B cell (primary cell): ENCODE data around the gene VPS25. TPM values are rescaled to one million over a fixed set of nuclear protein-coding genes. Genes with fewer than 3 reads are reported as not detected.
"Not testable (repeated sequence)": the region's sequence is repeated elsewhere in the genome, so short reads cannot be mapped to it uniquely, and the experiment has no call there.

Source experiments
- ATAC-seq: fragments of 200-7000 bp; cut with Tn5 transposase; one replicate; pipeline ENCODE4 v1.10.0; 2021; ENCODE audit warnings: low read depth, mild to moderate bottlenecking, moderate number of reproducible peaks, moderate library complexity
- CTCF ChIA-PET: fragments of 350-600 bp; sonication (Branson Sonifier 250); formaldehyde crosslinking; loops from one replicate; lab custom pipeline; 2021; ENCODE audit warnings: antibody characterized with exemption, inconsistent platforms; lab: Charles Lee
- POLR2A ChIA-PET: fragments of 350-600 bp; sonication (Branson Sonifier 250); formaldehyde crosslinking; loops from one replicate; lab custom pipeline; 2021; ENCODE audit warnings: antibody characterized with exemption; lab: Charles Lee
- DNase-seq: peaks from one replicate; pipeline ENCODE4 v3.0.0; 2013
- H2AFZ ChIP-seq: 2 replicates; pipeline ENCODE4 v1.6.1; 2012; ENCODE audit warnings: mild to moderate bottlenecking, low read depth, low read length; ENCODE audit not compliant: insufficient read depth, poor library complexity, severe bottlenecking
- H3K27ac ChIP-seq, 2 donors: 1 replicate in 1 of 2; 2 replicates in 1 of 2; pipeline ENCODE4 v1.5.1; 2012 to 2013; ENCODE audit warnings: low read length in 2 of 2, mild to moderate bottlenecking in 2 of 2, moderate library complexity in 1 of 2
- H3K27me3 ChIP-seq, 4 experiments: fragments of 200-600 bp in 1 of 4; sonication (generic) in 1 of 4; replicated peaks in 1 of 4; 1 replicate in 2 of 4; 2 replicates in 2 of 4; pipeline versions ENCODE4 v1.6.1 to v1.7.0; 2013 to 2016; ENCODE audit warnings: low read length in 3 of 4, mild to moderate bottlenecking in 2 of 4, mixed read lengths in 1 of 4, moderate library complexity in 1 of 4; ENCODE audit not compliant: insufficient read depth in 4 of 4, control insufficient read depth in 3 of 4; ENCODE audit errors: control extremely low read depth in 1 of 4
- H3K36me3 ChIP-seq, 2 experiments: replicated peaks in 1 of 2; 1 replicate in 1 of 2; 2 replicates in 1 of 2; pipeline versions ENCODE4 v1.6.1 to v1.7.1; 2013; ENCODE audit warnings: low read length in 1 of 2; ENCODE audit not compliant: insufficient read depth in 2 of 2, control insufficient read depth in 1 of 2; ENCODE audit errors: control extremely low read depth in 1 of 2, extremely low read depth in 1 of 2
- H3K4me1 ChIP-seq, 2 donors: fragments of 200-600 bp in 1 of 2; sonication (generic) in 1 of 2; 1 replicate in 1 of 2; 2 replicates in 1 of 2; pipeline versions ENCODE4 v1.5.1 to v1.6.1; 2013 to 2017; ENCODE audit warnings: low read length in 2 of 2; ENCODE audit not compliant: control insufficient read depth in 2 of 2, insufficient read depth in 2 of 2
- H3K4me2 ChIP-seq: replicated peaks from 2 replicates; pipeline ENCODE3; 2012; ENCODE audit warnings: mild to moderate bottlenecking, low read depth, low read length; ENCODE audit not compliant: poor library complexity, severe bottlenecking
- H3K4me3 ChIP-seq, 5 experiments: fragments of 200-600 bp in 1 of 5; sonication (generic) in 1 of 5; 1 replicate in 3 of 5; 2 replicates in 2 of 5; pipeline versions ENCODE4 v1.5.1 to v1.7.0; 2011 to 2016; ENCODE audit warnings: low read length in 4 of 5, mild to moderate bottlenecking in 4 of 5, low read depth in 2 of 5, control low read depth in 1 of 5, moderate library complexity in 1 of 5; ENCODE audit not compliant: insufficient read depth in 1 of 5; ENCODE audit errors: control extremely low read depth in 1 of 5, extremely low read depth in 1 of 5
- H3K79me2 ChIP-seq: fragments of 200-600 bp; sonication (generic); one replicate; pipeline ENCODE4 v1.6.0; 2016; ENCODE audit warnings: low read length; ENCODE audit not compliant: control insufficient read depth, insufficient read depth
- H3K9ac ChIP-seq: fragments of 200-600 bp; sonication (generic); 2 replicates; pipeline ENCODE4 v1.6.1; 2017; ENCODE audit warnings: mild to moderate bottlenecking, low read length, moderate library complexity
- H3K9me3 ChIP-seq, 3 donors: one replicate each; pipeline versions ENCODE4 v1.6.1 to v1.7.1; 2013; ENCODE audit warnings: low read length in 2 of 3; ENCODE audit not compliant: control insufficient read depth in 2 of 3, insufficient read depth in 1 of 3; ENCODE audit errors: control extremely low read depth in 1 of 3
- H4K20me1 ChIP-seq: 2 replicates; pipeline ENCODE4 v1.6.0; 2012; ENCODE audit warnings: mild to moderate bottlenecking, low read length; ENCODE audit not compliant: insufficient read depth, control insufficient read depth, poor library complexity, severe bottlenecking
- H3K27ac Mint-ChIP-seq: one replicate; pipeline ENCODE4 v1.8.0; 2021; ENCODE audit warnings: mixed read lengths
- H3K27me3 Mint-ChIP-seq: one replicate; pipeline ENCODE4 v1.8.0; 2021; ENCODE audit warnings: mixed read lengths
- H3K4me1 Mint-ChIP-seq: one replicate; pipeline ENCODE4 v1.8.0; 2021; ENCODE audit warnings: mixed read lengths
- H3K4me3 Mint-ChIP-seq: one replicate; pipeline ENCODE4 v1.8.0; 2021; ENCODE audit warnings: mixed read lengths
- H3K9me3 Mint-ChIP-seq: one replicate; pipeline ENCODE4 v1.8.0; 2022; ENCODE audit warnings: mixed read lengths; ENCODE audit not compliant: insufficient read depth
- CTCF ChIP-seq: fragments of 200-600 bp; IDR thresholded peaks from one replicate; pipeline ENCODE4 v1.8.0; 2022; ENCODE audit warnings: antibody characterized with exemption, mild to moderate bottlenecking
- EZH2 ChIP-seq: IDR thresholded peaks from 2 replicates; pipeline ENCODE4 v1.6.1; 2012; ENCODE audit warnings: borderline replicate concordance, low read depth, mild to moderate bottlenecking, moderate library complexity, low read length; ENCODE audit not compliant: insufficient read depth, poor library complexity, severe bottlenecking
- WGBS: methylation state at CpG from one replicate; pipeline ENCODE4 v1.1.5; 2013; ENCODE audit warnings: missing lambda C conversion rate; ENCODE audit not compliant: insufficient coverage; 5-methylcytosine and 5-hydroxymethylcytosine counted together
- intact Hi-C: fragments of 100-400 bp; cut with micrococcal nuclease; formaldehyde crosslinking; loops from one replicate; pipeline ENCODE4 v1.10.0; 2022
- polyA plus RNA-seq: library from polyadenylated mRNA; depleted of rRNA; stranded (reverse); fragments of >200 nt; gene quantifications from 2 replicates; pipeline ENCODE4 v1.2.3, GENCODE V29; 2012
- total RNA-seq, 2 donors: library from RNA; stranded (reverse); fragments of 120-200 nt in 1 of 2; gene quantifications; 1 replicate in 1 of 2; 2 replicates in 1 of 2; pipeline versions ENCODE4 v1.2.3 to v1.2.4, GENCODE V29; 2013 to 2022

Gene VPS25
- total and polyA plus RNA-seq, 2 donors (not counting 1 experiment from before 2014, with no cell fraction given), result 38.7 to 40.5 TPM

DNA sequence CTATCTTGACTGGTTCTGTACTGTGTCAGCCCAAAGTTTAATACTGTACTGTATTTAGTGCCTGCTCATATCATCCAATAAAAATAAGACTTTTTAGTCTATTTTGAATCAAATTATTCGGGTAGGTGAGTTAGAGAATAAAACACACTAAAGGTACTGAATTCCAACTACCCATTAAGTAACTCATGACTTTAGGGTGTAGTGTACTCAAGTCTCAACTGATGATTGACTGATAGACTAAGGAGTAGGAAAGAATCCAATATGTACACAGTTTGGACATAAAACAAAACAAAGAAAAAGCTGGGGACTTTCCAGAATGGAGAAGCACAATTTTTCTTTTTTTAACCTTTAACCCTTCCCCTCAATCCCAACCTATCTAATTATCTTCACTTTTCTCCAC is 32.5 kb upstream of the VPS25 start:
- peaks cover 26% of the 10 kb centered on the region for H4K20me1 ChIP-seq
- peaks cover 25 to 27% of the 10 kb centered on the region in 2 donors for H3K4me1 ChIP-seq
- POLR2A ChIA-PET, result no interaction called here
- H3K9me3 ChIP-seq, result no peaks in the 10 kb centered on the region
- peaks cover 1 to 8% of the 10 kb centered on the region in 2 experiments for H3K36me3 ChIP-seq
- ATAC-seq (no peak), DNase-seq (no peak)
- Mint-ChIP-seq H3K27ac (no peak overlapping the region), H3K4me3 (no peak overlapping the region), H3K9me3 (no peaks in the 10 kb centered on the region), H3K27me3 (no peaks in the 10 kb centered on the region), H3K4me1 (peaks cover 32% of the 10 kb centered on the region)
- H3K9ac ChIP-seq, result no peak overlapping the region
- no peak for TF ChIP-seq EZH2
- no peak for TF ChIP-seq CTCF
- H3K4me2 ChIP-seq, result no peak overlapping the region
- no peak overlapping the region for H2AFZ ChIP-seq
- peaks cover 87% of the 10 kb centered on the region for H3K79me2 ChIP-seq
- WGBS, result no CpG with 5 or more reads among the region's 1 CpG
- no peak overlapping the region for H3K27ac ChIP-seq
- H3K27me3 ChIP-seq, result no peaks in the 10 kb centered on the region
- H3K4me3 ChIP-seq, result no peak overlapping the region
- CTCF ChIA-PET, result no interaction called here
- intact Hi-C loops, result loop anchor here (10.0 kb wide), 1 partner anchor 744 kb away; the partner anchor contains the start of gene DHX8

DNA sequence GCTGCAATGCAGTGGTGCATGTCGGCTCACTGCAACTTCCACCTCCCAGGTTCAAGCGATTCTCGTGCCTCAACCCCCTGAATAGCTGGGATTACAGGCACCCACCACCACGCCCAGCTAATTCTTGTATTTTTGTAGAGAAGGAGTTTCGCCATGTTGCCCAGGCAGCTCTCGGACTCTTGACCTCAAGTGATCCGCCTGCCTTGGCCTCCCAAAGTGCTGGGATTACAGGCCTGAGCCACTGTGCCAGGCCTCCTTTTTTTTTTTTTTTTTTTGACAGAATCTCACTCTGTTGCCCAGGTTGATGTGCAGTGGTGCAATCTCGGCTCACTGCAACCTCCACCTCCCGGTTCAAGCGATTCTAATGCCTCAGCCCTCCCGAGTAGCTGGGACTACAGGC is 30.3 kb upstream of the VPS25 start:
- POLR2A ChIA-PET, result interaction anchor here (0.6 to 0.7 kb wide), 3 partner anchors 12 to 242 kb away, joined by 3 to 6 read pairs (median 3); no protein-coding TSS in a partner anchor
- H3K9me3 ChIP-seq, H3K27me3 ChIP-seq, H3K9ac ChIP-seq, ATAC-seq, H3K9me3 Mint-ChIP-seq, H3K36me3 ChIP-seq, DNase-seq, H3K4me2 ChIP-seq, H3K4me3 ChIP-seq, H3K27me3 Mint-ChIP-seq, H2AFZ ChIP-seq, H3K27ac ChIP-seq: not testable (repeated sequence)
- H4K20me1 ChIP-seq, result peaks cover 21% of the 10 kb centered on the region
- Mint-ChIP-seq H3K4me3 (peak overlapping the region; percentile 49), H3K4me1 (peaks cover 29% of the 10 kb centered on the region), H3K27ac (peak overlapping the region; percentile 50)
- intact Hi-C loops, result loop anchor here (10.0 kb wide), 1 partner anchor 742 kb away; the partner anchor contains the start of gene DHX8
- peaks cover 72% of the 10 kb centered on the region for H3K79me2 ChIP-seq
- H3K4me1 ChIP-seq, result peaks cover 25 to 27% of the 10 kb centered on the region in 2 donors
- WGBS, result 95% methylated on average over 6 of the region's 11 CpGs
- CTCF ChIA-PET, result interaction anchor here (0.6 to 2.5 kb wide), 4 partner anchors 18 to 242 kb away, joined by 4 to 8 read pairs (median 6); partner anchors contain the start of gene RAMP2
